CD4-positive, alpha-beta memory T cell (primary cell): ENCODE data around the gene GABRR3. TPM values are rescaled to one million over a fixed set of nuclear protein-coding genes. Genes with fewer than 3 reads are reported as not detected.

ENCODE experiments used
- CTCF ChIA-PET: fragments of 350-600 bp; sonication (Branson Sonifier 250); formaldehyde crosslinking; loops from one replicate; lab custom pipeline; 2021; ENCODE audit warnings: inconsistent platforms; ENCODE audit not compliant: partially characterized antibody; lab: Charles Lee
- POLR2A ChIA-PET: fragments of 350-600 bp; sonication (Branson Sonifier 250); formaldehyde crosslinking; loops from one replicate; lab custom pipeline; 2021; ENCODE audit not compliant: partially characterized antibody; lab: Charles Lee
- DNase-seq, 5 donors: peaks; one replicate each; pipeline versions ENCODE4 v3.0.0 to v3.0.0-alpha.2; 2020 to 2022; ENCODE audit warnings: mixed read lengths in 1 of 5
- H3K27ac ChIP-seq: one replicate; pipeline ENCODE4 v1.7.0; 2013; ENCODE audit warnings: low read depth, low read length
- H3K27me3 ChIP-seq: 2 replicates; pipeline ENCODE4 v1.7.0; 2013; ENCODE audit warnings: mild to moderate bottlenecking, low read length, moderate library complexity; ENCODE audit not compliant: insufficient read depth
- H3K36me3 ChIP-seq: 2 replicates; pipeline ENCODE4 v1.7.0; 2013; ENCODE audit warnings: mild to moderate bottlenecking, low read length, moderate library complexity; ENCODE audit not compliant: insufficient read depth
- H3K4me1 ChIP-seq: 2 replicates; pipeline ENCODE4 v1.7.0; 2013; ENCODE audit warnings: mild to moderate bottlenecking, low read length, moderate library complexity; ENCODE audit not compliant: insufficient read depth
- H3K4me3 ChIP-seq, 2 donors: one replicate each; pipeline ENCODE4 v1.7.0; 2013; ENCODE audit warnings: low read length in 2 of 2, mild to moderate bottlenecking in 1 of 2
- H3K9me3 ChIP-seq, 2 donors: one replicate each; pipeline ENCODE4 v1.7.0; 2013; ENCODE audit warnings: low read length in 2 of 2, control low read depth in 1 of 2; ENCODE audit not compliant: control insufficient read depth in 1 of 2
- H3K27ac Mint-ChIP-seq, 7 donors: one replicate each; pipeline ENCODE4 v1.8.0; 2020 to 2021; ENCODE audit warnings: mixed read lengths in 7 of 7, mild to moderate bottlenecking in 6 of 7, inconsistent platforms in 3 of 7, moderate library complexity in 3 of 7
- H3K27me3 Mint-ChIP-seq, 2 donors: one replicate each; pipeline ENCODE4 v1.8.0; 2020 to 2021; ENCODE audit warnings: mixed read lengths in 2 of 2
- H3K36me3 Mint-ChIP-seq, 2 donors: one replicate each; pipeline ENCODE4 v1.8.0; 2020 to 2021; ENCODE audit warnings: mixed read lengths in 2 of 2, inconsistent platforms in 1 of 2, mild to moderate bottlenecking in 1 of 2
- H3K4me1 Mint-ChIP-seq, 4 donors: one replicate each; pipeline ENCODE4 v1.8.0; 2020 to 2021; ENCODE audit warnings: mixed read lengths in 4 of 4, mild to moderate bottlenecking in 1 of 4
- H3K4me3 Mint-ChIP-seq, 8 donors: one replicate each; pipeline ENCODE4 v1.8.0; 2020 to 2021; ENCODE audit warnings: mixed read lengths in 8 of 8, mild to moderate bottlenecking in 7 of 8, moderate library complexity in 6 of 8, inconsistent platforms in 3 of 8
- H3K9me3 Mint-ChIP-seq, 8 donors: one replicate each; pipeline ENCODE4 v1.8.0; 2020 to 2021; ENCODE audit warnings: mixed read lengths in 8 of 8, mild to moderate bottlenecking in 5 of 8, inconsistent platforms in 3 of 8, moderate library complexity in 1 of 8
- intact Hi-C: fragments of 100-400 bp; cut with micrococcal nuclease; formaldehyde crosslinking; loops from one replicate; pipeline ENCODE4 v1.15.1; 2023
- polyA plus RNA-seq, 2 donors: library from polyadenylated mRNA; unstranded; fragments of 300-500 nt; fragmentation: Illumina TruSeq; gene quantifications; one replicate each; pipeline ENCODE4 v1.2.3, GENCODE V29; 2021
- total RNA-seq, 2 experiments: library from RNA; stranded (reverse); gene quantifications; one replicate each; pipeline ENCODE4 v1.2.3, GENCODE V29; 2021

Gene GABRR3
- total and polyA plus RNA-seq, 4 experiments from 2014 or later = 0.03 to 0.17 TPM; not detected in 2

GRCh38 chr3:97939401-97939800, 95.7 kb downstream of the GABRR3 start:
- POLR2A ChIA-PET = interaction anchor here (2.7 kb wide), 1 partner anchor 118 kb away, joined by 7 read pairs; the partner anchor contains the start of gene CRYBG3
- Mint-ChIP-seq H3K27ac (peak overlapping the region in 2 of 7 donors; percentile 37 to 50), H3K9me3 (no peaks in the 10 kb centered on the region), H3K4me1 (peaks cover 0 to 4% (median 2%) of the 10 kb centered on the region in 4 donors), H3K36me3 (peaks cover 34 to 44% of the 10 kb centered on the region in 2 donors), H3K27me3 (no peaks in the 10 kb centered on the region), H3K4me3 (no peak overlapping the region)
- no peaks in the 10 kb centered on the region for H3K27me3 ChIP-seq
- H3K4me1 ChIP-seq = no peaks in the 10 kb centered on the region
- no peak overlapping the region for H3K4me3 ChIP-seq
- no peaks in the 10 kb centered on the region for H3K36me3 ChIP-seq
- H3K9me3 ChIP-seq = no peaks in the 10 kb centered on the region
- intact Hi-C loops = no loop called here
- DNase-seq = no peak
- CTCF ChIA-PET = interaction anchor here (1.8 to 3.8 kb wide), 5 partner anchors 66 to 147 kb away, joined by 5 to 22 read pairs (median 12); partner anchors contain the start of gene CRYBG3
- no peak overlapping the region for H3K27ac ChIP-seq

- H3K27me3 ChIP-seq = no peaks in the 10 kb centered on the region
- H3K4me3 ChIP-seq = no peak overlapping the region
- no peaks in the 10 kb centered on the region for H3K9me3 ChIP-seq
- H3K36me3 ChIP-seq = no peaks in the 10 kb centered on the region
- Mint-ChIP-seq H3K36me3 (peaks cover 33 to 36% of the 10 kb centered on the region in 2 donors), H3K9me3 (no peaks in the 10 kb centered on the region), H3K4me1 (peaks cover 0 to 4% (median 2%) of the 10 kb centered on the region in 4 donors), H3K4me3 (no peak overlapping the region), H3K27ac (no peak overlapping the region), H3K27me3 (no peaks in the 10 kb centered on the region)
- no peak overlapping the region for H3K27ac ChIP-seq
- ChIA-PET POLR2A (interaction anchor here (2.7 kb wide), 1 partner anchor 117 kb away, joined by 7 read pairs; the partner anchor contains the start of gene CRYBG3), CTCF (interaction anchor here (1.5 kb wide), 1 partner anchor 146 kb away, joined by 3 read pairs; no protein-coding TSS in a partner anchor)
- no peaks in the 10 kb centered on the region for H3K4me1 ChIP-seq
- intact Hi-C loops = no loop called here
- DNase-seq = no peak
Measured at GRCh38 chr3:97938444-97938843, 96.7 kb downstream of the GABRR3 start.

- Mint-ChIP-seq H3K27me3 (no peaks in the 10 kb centered on the region), H3K9me3 (no peaks in the 10 kb centered on the region), H3K27ac (peak overlapping the region in 4 of 7 donors; percentile 6 to 69 (median 44)), H3K4me3 (peak overlapping the region in 1 of 8 donors; percentile 13), H3K36me3 (peaks cover 30 to 35% of the 10 kb centered on the region in 2 donors), H3K4me1 (peaks cover 0 to 4% (median 1%) of the 10 kb centered on the region in 4 donors)
- Histone ChIP-seq H3K4me1 (no peaks in the 10 kb centered on the region), H3K27ac (no peak overlapping the region), H3K9me3 (no peaks in the 10 kb centered on the region), H3K27me3 (no peaks in the 10 kb centered on the region), H3K4me3 (no peak overlapping the region), H3K36me3 (no peaks in the 10 kb centered on the region)
- DNase-seq = no peak
- ChIA-PET CTCF (interaction anchor here (0.6 to 1.5 kb wide), 2 partner anchors 122 to 145 kb away, joined by 3 to 5 read pairs; no protein-coding TSS in a partner anchor), POLR2A (interaction anchor here (1.9 kb wide), 1 partner anchor 26 kb away, joined by 5 read pairs; no protein-coding TSS in a partner anchor)
- intact Hi-C loops = no loop called here
Measured at GRCh38 chr3:97937205-97937604, 97.9 kb downstream of the GABRR3 start.

GRCh38 chr3:97935842-97936241, 99.3 kb downstream of the GABRR3 start:
- H3K27ac Mint-ChIP-seq = peak overlapping the region in 4 of 7 donors; percentile 5 to 70 (median 30)
- intact Hi-C loops = no loop called here

More at GRCh38 chr3:97935842-97936241, 99.3 kb downstream of the GABRR3 start:
- Histone ChIP-seq H3K27ac (no peak overlapping the region), H3K27me3 (no peaks in the 10 kb centered on the region), H3K4me3 (no peak overlapping the region), H3K36me3 (no peaks in the 10 kb centered on the region), H3K4me1 (no peaks in the 10 kb centered on the region), H3K9me3 (no peaks in the 10 kb centered on the region)
- Mint-ChIP-seq H3K4me1 (peaks cover 0 to 4% (median 1%) of the 10 kb centered on the region in 4 donors), H3K9me3 (no peaks in the 10 kb centered on the region), H3K36me3 (peaks cover 30 to 46% of the 10 kb centered on the region in 2 donors), H3K27me3 (no peaks in the 10 kb centered on the region), H3K4me3 (no peak overlapping the region)
- POLR2A ChIA-PET = interaction anchor here (1.9 kb wide), 1 partner anchor 25 kb away, joined by 5 read pairs; no protein-coding TSS in a partner anchor
- CTCF ChIA-PET = interaction anchor here (1.0 kb wide), 1 partner anchor 63 kb away, joined by 3 read pairs; no protein-coding TSS in a partner anchor
- no peak for DNase-seq

Other genes starting within 250 kb of the GABRR3 start
- 10 to 100 TPM; 11.6 to 12.3 TPM for gene CRYBG3, start 213.3 kb downstream of the GABRR3 start, total RNA-seq
- 1 to 10 TPM in 1 of 2 donors, under 1 TPM in 1; 0.83 to 3.4 TPM for gene CRYBG3, start 213.3 kb downstream of the GABRR3 start, polyA plus RNA-seq
- 10 to 100 TPM; 32.2 to 35.5 TPM for gene RIOX2, start 62.9 kb downstream of the GABRR3 start, total RNA-seq
- 10 to 100 TPM; 39.2 to 43.0 TPM for gene RIOX2, start 62.9 kb downstream of the GABRR3 start, polyA plus RNA-seq
- gene OR5AC2, start 51.9 kb upstream of the GABRR3 start, total RNA-seq = not detected
- not detected for gene OR5AC2, start 51.9 kb upstream of the GABRR3 start, polyA plus RNA-seq
- gene OR5H1, start 95.4 kb upstream of the GABRR3 start, total RNA-seq = not detected
- not detected for gene OR5H1, start 95.4 kb upstream of the GABRR3 start, polyA plus RNA-seq
- not detected for gene OR5H14, start 112.2 kb upstream of the GABRR3 start, total RNA-seq
- not detected for gene OR5H14, start 112.2 kb upstream of the GABRR3 start, polyA plus RNA-seq
- not detected for gene OR5H15, start 131.4 kb upstream of the GABRR3 start, total RNA-seq
- not detected for gene OR5H15, start 131.4 kb upstream of the GABRR3 start, polyA plus RNA-seq
- not detected for gene OR5H6, start 228.9 kb upstream of the GABRR3 start, total RNA-seq
- not detected for gene OR5H6, start 228.9 kb upstream of the GABRR3 start, polyA plus RNA-seq
- gene OR5H2, start 247.2 kb upstream of the GABRR3 start, total RNA-seq = not detected
- gene OR5H2, start 247.2 kb upstream of the GABRR3 start, polyA plus RNA-seq = not detected